GM12878 (cell line): ENCODE data around the gene EPHB2.

Experiments
- BHLHE40 ChIP-seq, 2 experiments: fragments of 450-650 bp in 1 of 2; IDR thresholded peaks; 2 replicates each; pipeline ENCODE4 v1.6.1; 2011 to 2017; ENCODE audit warnings: low read depth in 2 of 2, borderline replicate concordance in 1 of 2, improper control_type of control experiment in 1 of 2, low read length in 1 of 2, mild to moderate bottlenecking in 1 of 2
- CBX3 ChIP-seq: fragments of 200-600 bp; sonication (generic); IDR thresholded peaks from 2 replicates; pipeline ENCODE4 v1.6.1; 2016; ENCODE audit warnings: low read depth, borderline replicate concordance
- JUNB ChIP-seq: IDR thresholded peaks from 2 replicates; pipeline ENCODE4 v1.6.1; 2016; ENCODE audit warnings: antibody characterized with exemption, mild to moderate bottlenecking
- JUND ChIP-seq: IDR thresholded peaks from 2 replicates; pipeline ENCODE4 v1.6.1; 2012; ENCODE audit warnings: low read depth, mild to moderate bottlenecking, low read length, improper control_type of control experiment, moderate library complexity
- KDM1A ChIP-seq: fragments of 200-600 bp; sonication (generic); IDR thresholded peaks from 2 replicates; pipeline ENCODE4 v1.6.1; 2016; ENCODE audit warnings: borderline replicate concordance
- NFYA ChIP-seq: IDR thresholded peaks from 2 replicates; pipeline ENCODE4 v1.6.1; 2011; ENCODE audit warnings: low read depth, mild to moderate bottlenecking, low read length, improper control_type of control experiment, borderline replicate concordance
- POLR2A ChIP-seq: IDR thresholded peaks from 2 replicates; pipeline ENCODE4 v1.6.1; 2011; ENCODE audit warnings: low read depth, mild to moderate bottlenecking, low read length
- POLR2AphosphoS2 ChIP-seq: IDR thresholded peaks from 2 replicates; pipeline ENCODE4 v1.6.1; 2011; ENCODE audit warnings: low read depth, mild to moderate bottlenecking, low read length, improper control_type of control experiment, moderate library complexity
- POLR2AphosphoS5 ChIP-seq: IDR thresholded peaks from 2 replicates; pipeline ENCODE4 v1.6.1; 2011; ENCODE audit warnings: mild to moderate bottlenecking, low read length, inconsistent platforms
- TF ChIP-seq, protein P1 (sequence below), 3 experiments: IDR thresholded peaks in 2 of 3; conservative IDR thresholded peaks in 1 of 3; 2 replicates each; pipeline ENCODE4 v1.5.1; 2011; ENCODE audit warnings: low read depth in 3 of 3, low read length in 3 of 3, mild to moderate bottlenecking in 3 of 3, control low read depth in 2 of 3, moderate library complexity in 2 of 3, inconsistent platforms in 1 of 3, mixed read lengths in 1 of 3; ENCODE audit not compliant: control insufficient read depth in 2 of 3, insufficient read depth in 1 of 3; ENCODE audit errors: extremely low read depth in 1 of 3
- TF ChIP-seq, protein P2 (sequence below): fragments of 450-650 bp; IDR thresholded peaks from 2 replicates; pipeline ENCODE4 v1.6.1; 2017; ENCODE audit warnings: mild to moderate bottlenecking

GRCh38 chr1:22860414-22860800 lies 149.8 kb downstream of the EPHB2 start:
- no peak for TF ChIP-seq JUNB
- no peak for TF ChIP-seq CBX3
- TF ChIP-seq BHLHE40 (IDR thresholded peaks at IDR 0.05; ENCODE audit: borderline replicate concordance in 1 of 2, low read depth in 2 of 2, low read length in 1 of 2): no peak
- TF ChIP-seq, protein P1, sequence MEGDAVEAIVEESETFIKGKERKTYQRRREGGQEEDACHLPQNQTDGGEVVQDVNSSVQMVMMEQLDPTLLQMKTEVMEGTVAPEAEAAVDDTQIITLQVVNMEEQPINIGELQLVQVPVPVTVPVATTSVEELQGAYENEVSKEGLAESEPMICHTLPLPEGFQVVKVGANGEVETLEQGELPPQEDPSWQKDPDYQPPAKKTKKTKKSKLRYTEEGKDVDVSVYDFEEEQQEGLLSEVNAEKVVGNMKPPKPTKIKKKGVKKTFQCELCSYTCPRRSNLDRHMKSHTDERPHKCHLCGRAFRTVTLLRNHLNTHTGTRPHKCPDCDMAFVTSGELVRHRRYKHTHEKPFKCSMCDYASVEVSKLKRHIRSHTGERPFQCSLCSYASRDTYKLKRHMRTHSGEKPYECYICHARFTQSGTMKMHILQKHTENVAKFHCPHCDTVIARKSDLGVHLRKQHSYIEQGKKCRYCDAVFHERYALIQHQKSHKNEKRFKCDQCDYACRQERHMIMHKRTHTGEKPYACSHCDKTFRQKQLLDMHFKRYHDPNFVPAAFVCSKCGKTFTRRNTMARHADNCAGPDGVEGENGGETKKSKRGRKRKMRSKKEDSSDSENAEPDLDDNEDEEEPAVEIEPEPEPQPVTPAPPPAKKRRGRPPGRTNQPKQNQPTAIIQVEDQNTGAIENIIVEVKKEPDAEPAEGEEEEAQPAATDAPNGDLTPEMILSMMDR (IDR thresholded peaks at IDR 0.05 in 2 of 3, conservative IDR thresholded peaks at IDR 0.05 in 1 of 3; ENCODE audit: control insufficient read depth in 2 of 3, extremely low read depth in 1 of 3, insufficient read depth in 1 of 3, low read depth in 3 of 3, low read length in 3 of 3): no peak
- TF ChIP-seq, protein P2, sequence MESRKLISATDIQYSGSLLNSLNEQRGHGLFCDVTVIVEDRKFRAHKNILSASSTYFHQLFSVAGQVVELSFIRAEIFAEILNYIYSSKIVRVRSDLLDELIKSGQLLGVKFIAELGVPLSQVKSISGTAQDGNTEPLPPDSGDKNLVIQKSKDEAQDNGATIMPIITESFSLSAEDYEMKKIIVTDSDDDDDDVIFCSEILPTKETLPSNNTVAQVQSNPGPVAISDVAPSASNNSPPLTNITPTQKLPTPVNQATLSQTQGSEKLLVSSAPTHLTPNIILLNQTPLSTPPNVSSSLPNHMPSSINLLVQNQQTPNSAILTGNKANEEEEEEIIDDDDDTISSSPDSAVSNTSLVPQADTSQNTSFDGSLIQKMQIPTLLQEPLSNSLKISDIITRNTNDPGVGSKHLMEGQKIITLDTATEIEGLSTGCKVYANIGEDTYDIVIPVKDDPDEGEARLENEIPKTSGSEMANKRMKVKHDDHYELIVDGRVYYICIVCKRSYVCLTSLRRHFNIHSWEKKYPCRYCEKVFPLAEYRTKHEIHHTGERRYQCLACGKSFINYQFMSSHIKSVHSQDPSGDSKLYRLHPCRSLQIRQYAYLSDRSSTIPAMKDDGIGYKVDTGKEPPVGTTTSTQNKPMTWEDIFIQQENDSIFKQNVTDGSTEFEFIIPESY: no peak
- no peak for TF ChIP-seq NFYA
- no peak for TF ChIP-seq JUND
- no peak for TF ChIP-seq POLR2AphosphoS5
- TF ChIP-seq KDM1A: no peak
- no peak for TF ChIP-seq POLR2AphosphoS2
- TF ChIP-seq POLR2A: no peak
